ENCODE results near the gene FGF11.

FGF11 gene

DNA sequence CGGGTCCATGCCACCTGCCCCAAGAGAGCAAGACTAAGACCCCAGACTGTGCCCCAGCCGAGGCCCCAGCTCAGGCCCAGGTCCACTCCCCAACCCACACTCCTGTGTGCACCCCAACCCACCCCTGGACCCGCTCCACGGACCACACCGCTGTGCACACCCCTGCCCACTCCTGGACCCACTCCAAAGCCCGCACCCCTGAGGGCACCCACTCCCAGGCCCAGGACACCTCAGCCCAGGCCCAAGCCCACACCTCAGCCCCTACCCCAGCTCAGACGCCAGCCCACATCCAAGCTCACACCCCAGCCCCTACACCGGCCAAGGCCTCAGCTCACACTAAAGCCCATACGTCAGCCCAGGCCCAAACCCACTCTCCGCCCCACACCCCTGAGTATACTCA is 9.6 kb upstream of the FGF11 start:
- in situ Hi-C loops (cut with MboI; ENCODE audit: low sequenced_read_pairs), result no loop called here

DNA sequence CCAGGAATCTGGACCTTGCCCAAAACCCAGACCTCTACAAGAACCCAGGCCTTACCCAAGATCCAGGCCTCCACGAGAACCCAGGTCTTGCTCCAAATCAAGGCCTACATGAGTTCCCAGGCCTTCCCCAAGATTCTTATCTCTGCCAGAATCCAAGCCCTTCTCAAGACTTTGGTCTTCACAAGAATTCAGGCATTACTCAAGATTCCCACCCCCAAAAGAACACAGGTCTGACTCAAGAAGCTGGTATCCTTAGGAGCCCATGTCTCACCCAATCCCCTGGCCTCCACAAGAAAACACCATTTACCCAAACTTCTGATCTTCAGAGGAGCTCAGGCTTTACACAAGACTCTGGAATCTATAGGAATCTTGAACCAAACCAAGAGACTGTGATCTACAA is 8.1 kb upstream of the FGF11 start:
- in situ Hi-C loops (cut with MboI; ENCODE audit: low sequenced_read_pairs), result no loop called here

DNA sequence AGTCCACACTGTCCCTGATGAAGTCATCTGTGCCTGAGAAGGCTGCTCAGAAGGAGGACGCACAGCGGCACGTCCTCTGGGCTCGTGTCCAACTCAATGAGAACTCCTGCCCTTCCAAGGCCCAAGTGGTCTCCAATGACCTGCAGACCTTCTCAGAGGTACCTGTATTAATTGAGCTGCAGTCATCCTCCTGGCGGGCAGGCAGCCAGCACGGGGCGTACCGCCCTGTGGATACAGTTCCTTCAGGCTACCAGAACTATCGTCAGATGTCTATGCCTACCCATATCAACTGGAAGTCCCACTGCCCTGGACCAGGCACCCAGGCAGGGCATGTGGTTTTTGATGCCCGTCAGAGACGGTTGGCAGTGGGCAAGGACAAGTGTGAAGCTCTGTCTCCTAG is 7.0 kb upstream of the FGF11 start:
- in situ Hi-C loops (cut with MboI; ENCODE audit: low sequenced_read_pairs), result no loop called here

DNA sequence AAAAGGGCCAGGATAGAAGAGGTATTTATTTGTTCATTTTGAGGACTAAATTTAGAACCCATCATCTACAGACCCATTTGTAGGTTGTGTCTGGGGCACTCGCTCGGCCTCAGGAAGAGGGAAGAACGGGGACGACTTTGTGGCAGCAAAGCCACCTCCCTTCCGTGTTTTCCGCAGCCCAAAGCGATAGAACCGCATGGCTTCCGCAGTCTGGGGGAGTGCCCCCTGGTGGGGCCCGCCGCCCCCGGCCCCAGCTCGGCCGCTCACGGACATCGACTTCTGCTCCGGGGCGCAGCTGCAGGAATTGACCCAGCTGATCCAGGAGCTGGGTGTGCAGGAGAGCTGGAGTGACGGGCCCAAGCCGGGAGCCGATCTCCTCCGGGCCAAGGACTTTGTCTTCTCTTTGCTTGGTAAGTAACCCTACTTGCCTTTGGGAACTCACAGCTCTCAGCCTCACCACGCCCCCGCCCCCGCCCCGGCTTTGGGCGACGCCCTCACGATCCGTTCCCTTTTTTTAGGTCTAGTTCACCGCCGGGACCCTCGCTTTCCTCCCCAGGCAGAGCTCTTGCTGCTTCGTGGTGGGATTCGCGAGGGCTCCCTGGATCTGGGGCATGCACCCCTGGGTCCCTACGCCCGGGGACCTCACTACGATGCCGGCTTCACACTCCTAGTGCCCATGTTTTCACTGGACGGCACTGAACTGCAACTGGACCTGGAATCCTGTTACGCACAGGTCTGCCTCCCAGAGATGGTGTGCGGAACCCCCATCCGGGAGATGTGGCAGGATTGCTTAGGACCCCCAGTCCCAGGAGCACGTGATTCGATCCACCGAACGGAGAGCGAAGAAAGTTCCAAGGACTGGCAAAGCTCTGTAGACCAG is 3.4 kb upstream of the FGF11 start:
- in situ Hi-C loops (cut with MboI; ENCODE audit: low sequenced_read_pairs), result no loop called here

DNA sequence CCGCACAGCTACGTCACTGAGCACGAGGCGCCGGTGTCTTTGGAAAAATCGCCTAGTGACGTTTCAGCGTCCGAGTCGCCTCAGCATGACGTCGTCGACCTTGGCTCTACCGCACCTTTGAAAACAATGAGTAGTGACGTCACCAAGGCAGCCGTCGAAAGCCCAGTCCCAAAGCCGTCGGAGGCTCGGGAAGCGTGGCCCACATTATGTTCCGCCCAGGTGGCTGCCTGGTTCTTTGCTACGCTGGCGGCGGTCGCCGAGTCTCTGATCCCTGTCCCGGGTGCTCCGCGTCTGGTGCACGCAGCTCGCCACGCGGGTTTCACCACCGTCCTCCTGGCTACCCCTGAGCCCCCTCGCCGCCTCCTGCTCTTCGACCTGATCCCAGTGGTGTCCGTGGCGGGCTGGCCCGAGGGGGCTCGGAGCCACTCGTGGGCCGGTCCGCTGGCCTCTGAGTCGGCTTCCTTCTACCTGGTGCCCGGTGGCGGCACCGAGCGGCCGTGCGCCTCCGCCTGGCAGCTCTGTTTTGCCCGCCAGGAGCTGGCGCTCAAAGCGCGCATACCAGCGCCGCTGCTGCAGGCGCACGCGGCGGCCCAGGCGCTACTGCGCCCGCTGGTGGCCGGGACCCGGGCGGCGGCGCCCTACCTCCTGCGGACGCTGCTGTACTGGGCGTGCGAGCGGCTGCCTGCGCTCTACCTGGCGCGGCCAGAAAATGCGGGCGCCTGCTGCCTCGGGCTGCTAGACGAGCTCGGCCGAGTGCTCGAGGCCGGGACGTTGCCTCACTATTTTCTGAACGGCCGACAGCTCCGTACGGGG is 2.5 kb upstream of the FGF11 start:
- in situ Hi-C loops (cut with MboI; ENCODE audit: low sequenced_read_pairs), result no loop called here

DNA sequence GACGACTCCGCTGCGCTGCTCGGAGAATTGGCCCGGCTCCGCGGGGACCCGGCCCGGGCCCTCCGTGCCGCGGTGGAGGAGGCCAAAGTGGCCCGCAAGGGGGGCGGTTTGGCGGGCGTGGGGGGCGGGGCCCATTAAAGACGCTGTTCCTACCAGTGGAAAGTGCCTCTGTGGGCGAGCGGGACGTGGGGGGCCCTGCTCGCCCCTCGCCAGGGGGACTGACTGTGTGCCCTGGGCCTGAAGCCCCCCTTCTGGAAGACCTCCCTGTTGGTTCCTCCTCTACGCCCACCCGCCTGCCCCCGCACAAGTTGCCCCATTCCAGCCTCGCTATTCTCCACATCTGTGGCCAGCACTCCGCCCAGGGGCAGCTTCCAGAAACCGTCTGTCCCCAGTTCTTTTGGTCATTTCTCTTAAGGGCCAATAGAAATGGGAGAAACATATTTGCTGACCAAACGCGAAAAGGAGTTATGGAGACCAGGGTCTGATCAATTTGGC is 1.9 kb upstream of the FGF11 start:
- in situ Hi-C loops (cut with MboI; ENCODE audit: low sequenced_read_pairs), result no loop called here

DNA sequence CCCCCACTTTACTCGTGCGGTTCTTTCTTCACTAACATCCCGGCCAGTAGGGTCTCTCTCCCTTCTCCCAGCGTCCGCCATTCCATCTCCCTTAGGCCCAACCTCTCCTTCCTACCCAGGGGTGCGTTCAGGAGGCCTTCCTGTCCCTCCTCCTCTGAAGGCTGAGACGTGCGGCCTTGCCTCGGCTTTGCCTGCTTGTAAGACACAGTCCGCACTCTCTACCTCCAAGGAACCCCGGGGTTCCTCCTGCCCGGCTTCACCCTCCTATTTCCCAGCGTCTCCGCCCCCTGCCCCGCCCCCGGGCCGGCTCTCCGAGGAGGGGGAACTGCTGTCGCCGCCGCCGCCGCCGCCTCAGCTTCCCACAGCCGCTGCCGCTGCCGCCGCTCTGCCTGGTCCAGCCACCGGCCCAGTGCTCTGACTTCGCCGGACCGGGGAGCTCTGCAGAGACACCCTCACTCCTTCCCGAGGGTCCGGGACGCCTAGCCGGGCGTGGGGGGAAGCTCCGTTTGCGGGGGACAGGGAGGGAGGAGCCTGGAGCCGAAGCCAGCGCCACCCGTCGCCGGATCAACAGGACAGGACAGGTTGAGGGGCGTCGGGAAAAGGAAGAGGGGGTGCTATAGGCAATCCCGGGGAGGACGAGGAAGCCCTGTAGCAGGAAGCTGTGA is 1.2 kb upstream of the FGF11 start:
- in situ Hi-C loops (cut with MboI; ENCODE audit: low sequenced_read_pairs), result no loop called here

DNA sequence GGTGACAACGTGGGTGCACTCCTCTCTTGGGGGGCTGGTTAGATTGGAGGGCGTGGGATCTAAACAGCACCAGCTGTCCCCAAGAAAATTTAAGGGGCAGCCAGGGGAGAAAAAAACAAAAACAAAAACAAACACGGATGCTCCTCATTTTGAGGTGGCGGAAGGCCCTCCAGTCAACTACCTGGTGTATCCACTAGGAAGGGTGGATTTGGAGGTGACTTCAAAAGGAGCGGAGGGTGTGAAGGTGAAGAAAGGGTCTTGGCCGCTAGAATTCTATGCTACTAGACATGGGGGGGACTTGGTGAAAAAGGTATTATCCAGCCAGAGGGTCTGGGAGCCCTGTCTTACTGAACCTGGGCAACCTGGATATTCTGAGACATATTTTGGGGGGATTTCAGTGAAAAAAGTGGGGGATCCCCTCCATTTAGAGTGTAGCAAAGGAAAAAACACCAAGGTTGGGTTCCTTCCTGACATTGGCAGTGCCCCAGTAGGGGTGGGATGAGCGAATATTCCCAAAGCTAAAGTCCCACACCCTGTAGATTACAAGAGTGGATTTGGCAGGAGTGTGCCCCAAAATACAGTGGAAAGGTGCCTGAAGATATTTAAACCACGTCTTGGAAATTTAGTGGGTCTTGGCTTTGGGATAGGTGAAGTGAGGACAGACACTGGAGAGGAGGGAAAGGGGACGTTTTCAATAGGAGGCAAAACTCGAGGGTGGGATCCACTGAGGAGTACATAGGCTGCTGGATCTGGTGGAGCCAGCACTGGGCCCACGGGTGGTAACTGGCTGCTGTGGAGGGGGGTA is 454 bp upstream of the FGF11 start:
- in situ Hi-C loops (cut with MboI; ENCODE audit: low sequenced_read_pairs), result no loop called here

DNA sequence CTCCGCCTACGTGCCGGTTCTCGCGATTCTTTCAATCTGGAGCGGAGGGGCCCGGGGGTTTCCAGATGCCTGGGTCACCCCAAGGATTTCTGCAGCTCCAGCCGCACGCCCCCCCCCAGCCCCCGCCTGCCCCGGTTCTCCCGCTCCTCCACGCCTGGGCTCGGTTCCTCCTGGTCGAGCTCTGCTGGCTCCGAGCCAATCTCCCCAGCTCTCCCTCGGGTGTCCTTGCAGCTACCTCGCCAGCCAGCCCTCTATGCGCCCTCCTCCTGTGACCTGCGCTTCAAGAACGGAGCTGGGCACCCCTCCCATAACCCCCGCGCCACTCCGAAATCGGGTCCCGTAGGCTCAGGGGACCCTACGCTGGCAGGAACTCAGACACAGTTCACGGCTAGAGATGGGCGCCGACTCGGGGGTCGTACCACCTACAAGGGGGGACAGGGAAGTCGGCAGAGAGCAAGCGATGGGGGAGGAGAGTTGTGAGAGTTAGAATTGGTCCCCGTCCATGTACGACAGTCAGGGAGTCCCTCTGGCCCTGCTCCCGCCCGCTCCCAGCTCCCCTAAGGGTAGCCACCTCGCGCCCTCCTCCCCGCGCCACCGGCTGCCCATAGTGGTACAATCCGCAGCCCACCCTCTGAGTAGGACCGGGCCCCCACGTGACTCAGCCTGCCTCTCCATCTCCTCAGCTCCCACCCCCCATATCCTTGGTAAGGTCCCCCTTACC is 961 bp downstream of the FGF11 start:
- in situ Hi-C loops (cut with MboI; ENCODE audit: low sequenced_read_pairs), result no loop called here

DNA sequence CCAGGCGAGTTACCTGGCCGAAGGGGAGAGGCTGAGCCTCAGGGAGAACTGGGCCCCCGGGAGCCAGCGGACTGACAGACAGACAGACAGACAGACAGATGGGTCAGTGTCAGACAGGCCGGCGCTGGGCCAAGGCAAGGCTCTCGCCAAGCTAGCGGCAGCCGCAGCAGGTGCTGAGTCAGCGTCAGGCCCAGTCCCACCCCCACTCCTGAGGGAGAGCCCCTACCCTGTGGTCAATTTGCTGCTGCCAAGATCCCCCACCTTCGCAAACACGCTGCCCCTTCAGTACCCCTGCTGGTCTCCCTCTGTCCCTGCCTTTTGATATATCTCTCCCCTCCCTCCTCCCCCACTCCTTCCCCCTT is 1.5 kb downstream of the FGF11 start:
- in situ Hi-C loops (cut with MboI; ENCODE audit: low sequenced_read_pairs), result no loop called here

DNA sequence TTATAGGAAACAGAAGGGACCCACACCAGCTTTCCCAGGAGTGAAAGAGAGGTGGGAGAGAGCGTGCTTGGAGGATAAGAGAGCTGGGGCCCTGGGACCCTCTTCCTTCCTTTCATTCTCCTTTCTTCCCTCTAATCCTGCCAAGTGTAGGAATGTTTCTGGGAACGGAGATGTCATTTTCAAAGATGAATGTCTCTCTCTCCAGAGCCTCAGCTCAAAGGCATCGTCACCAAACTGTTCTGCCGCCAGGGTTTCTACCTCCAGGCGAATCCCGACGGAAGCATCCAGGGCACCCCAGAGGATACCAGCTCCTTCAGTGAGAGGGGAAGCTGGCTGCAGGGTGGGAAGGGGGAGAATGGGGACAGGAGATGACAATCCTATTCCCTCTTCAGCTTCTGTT is 2.0 kb downstream of the FGF11 start:
- in situ Hi-C loops (cut with MboI; ENCODE audit: low sequenced_read_pairs), result no loop called here

DNA sequence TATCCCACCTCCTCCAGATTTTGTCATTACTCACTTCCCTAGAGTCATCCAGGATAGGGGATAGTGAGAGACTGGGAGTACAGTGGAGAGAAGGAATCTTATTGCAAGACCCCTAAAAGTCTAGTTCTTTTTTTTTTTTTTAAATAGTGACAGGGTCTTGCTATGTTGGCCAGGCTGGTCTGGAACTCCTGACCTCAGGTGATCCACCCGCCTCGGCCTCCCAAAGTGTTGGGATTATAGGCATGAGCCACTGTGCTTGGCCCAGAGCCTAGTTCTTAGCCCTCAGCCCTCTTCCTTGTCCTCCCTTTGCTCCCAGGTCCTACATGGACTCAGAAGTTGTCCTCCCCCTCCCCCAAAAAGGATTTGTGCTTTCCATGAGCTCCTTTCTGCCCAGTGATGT is 2.8 kb downstream of the FGF11 start:
- in situ Hi-C loops (cut with MboI; ENCODE audit: low sequenced_read_pairs), result no loop called here

DNA sequence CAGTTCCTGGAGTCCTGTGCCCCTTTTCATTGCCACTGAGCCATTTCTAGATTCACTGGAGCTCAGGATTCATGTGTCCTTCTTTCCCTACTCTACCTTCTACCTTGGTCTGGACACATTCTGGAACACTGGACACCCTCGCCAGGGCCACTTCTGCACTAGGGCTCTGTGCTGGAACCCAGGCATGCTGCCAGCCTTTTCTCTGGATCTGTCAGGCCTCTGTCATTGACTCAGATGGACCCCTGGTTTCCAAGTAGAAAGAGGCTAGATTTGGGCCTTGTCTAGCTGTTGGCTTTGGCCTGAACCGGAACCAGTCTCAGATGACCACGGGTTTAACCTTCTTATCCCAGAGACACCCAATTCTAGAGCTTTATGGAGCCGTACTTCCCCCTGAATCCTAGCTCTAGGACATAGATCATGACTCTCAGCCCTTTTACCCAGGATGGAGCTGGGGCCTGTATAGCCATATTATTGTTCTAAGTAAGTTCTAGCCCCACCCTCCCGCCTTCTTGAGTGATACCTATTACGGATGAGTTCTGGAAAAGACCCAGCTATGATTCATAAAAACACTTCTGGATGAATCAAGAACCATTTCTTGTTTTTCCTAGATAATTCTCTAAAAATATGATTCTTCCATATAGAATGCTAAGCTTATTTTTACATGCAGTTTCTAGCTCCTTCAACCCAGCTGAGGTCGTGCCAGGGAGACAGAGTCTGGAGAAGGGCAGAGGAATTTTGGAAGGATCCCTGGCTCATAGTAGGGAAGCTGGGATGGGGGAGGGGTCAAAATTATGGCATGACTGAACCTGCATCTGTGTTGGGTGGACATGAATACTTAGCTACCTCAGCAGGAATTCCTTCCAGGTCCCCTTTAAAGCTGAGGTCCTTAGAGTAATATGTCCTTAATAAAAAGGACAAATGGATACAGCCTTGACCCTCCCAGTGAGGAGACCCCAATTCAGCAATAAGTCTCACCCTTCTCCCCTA is 4.5 kb downstream of the FGF11 start:
- in situ Hi-C loops (cut with MboI; ENCODE audit: low sequenced_read_pairs), result no loop called here

DNA sequence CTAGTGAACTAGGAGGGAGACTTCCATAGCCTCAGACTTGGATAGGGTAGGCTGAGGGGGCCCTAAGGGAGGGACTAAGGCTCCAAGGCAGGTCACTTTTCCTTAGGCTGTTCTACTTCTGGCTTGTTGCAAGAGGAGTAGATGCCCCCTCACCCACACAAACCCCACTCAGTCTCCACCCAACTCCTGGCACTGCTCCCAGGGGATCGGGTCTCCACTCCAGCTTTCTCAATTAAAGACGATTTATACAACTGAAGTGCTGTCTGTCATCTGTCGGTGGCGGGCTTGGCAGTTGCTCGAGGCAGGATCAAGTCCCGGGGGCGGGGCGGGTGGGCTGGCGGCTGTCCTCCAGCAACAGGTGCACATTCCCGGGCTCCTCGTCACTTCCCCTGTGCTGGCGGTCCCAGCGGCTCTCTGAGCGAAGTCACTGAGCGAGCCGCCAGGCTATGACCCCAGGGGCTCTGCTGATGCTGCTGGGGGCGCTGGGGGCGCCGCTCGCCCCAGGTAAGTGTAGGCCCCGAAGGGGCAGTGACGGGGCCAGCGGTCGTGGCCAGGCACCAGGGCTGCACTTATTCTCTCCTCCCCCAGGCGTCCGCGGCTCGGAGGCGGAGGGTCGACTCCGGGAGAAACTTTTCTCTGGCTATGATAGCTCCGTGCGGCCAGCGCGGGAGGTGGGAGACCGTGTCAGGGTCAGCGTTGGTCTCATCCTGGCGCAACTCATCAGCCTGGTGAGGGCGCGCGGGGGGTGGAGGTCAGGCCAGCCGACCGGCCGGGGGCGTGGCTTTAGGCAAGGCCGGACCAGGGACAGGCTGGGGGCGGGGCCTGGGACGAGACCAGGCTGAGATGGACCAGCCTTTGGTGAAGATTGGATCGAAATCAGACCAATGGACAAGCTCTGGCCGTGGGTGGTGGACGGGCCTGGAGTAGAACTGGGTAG is 5.6 kb downstream of the FGF11 start, which contains the start of gene CHRNB1:
CHRNB1 (plus strand) TSS at position 380 of the 937 bp plus-strand sequence; CDS start at position 447, 67 bp downstream.
- in situ Hi-C loops (cut with MboI; ENCODE audit: low sequenced_read_pairs), result no loop called here

DNA sequence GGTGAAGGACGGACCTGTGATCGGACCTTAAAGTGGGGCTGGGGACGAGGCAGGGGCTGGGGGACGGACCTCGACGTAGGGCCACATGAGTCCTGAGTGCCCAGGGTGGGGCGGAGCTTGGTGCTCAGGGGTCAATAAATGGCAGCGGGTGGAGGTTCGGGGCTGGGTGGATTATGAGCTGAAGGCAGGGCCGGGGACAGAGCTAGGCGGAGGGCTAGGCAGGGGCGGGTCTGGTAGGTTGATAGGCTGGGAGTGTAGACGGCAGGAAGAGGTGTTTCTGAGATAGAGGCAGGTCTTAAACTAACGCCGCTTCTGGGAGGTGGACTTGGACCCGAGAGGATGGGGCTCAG is 6.3 kb downstream of the FGF11 start:
- in situ Hi-C loops (cut with MboI; ENCODE audit: low sequenced_read_pairs), result no loop called here

DNA sequence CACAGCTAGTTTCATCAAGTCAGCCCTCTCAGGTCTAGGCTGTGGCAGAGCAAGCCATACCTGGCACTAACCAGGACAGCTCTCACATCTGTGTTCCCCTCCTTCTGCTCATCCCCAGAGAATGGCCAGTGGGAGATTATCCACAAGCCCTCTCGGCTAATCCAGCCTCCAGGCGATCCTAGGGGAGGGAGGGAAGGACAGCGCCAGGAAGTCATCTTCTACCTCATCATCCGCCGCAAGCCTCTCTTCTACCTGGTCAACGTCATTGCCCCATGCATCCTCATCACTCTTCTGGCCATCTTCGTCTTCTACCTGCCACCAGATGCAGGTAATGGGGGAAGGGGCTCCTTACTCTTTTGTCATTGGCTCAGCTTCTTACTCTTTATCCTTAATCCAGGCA is 9.1 kb downstream of the FGF11 start:
- in situ Hi-C loops (cut with MboI; ENCODE audit: low sequenced_read_pairs), result no loop called here

DNA sequence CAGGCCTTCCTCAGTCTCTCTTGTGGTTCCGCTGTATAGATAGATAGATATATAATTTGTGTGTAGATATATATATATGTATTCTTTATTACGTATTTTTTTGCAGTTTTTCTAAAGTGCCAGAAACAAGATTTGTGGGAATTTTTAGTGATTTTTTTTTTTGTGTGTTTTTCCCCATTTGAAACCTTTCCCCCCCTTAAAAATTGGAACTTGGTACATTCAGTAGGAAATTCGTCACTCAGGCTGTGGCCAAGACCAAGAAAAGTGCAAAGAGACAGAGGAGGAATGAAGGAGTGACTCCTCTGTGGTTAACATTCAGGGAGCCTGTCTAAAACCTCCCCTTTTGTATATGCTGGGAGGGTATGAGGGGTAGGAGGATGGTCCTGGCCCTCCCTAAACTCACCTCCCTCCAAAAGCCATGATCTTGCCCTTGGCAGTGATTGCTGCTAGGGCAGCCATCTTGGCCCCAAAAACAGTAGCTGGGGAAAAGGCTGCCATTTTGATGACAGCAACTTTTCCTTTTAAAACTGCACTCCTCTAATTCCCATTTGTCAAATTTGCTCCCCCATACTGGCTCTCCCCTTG is 20.7 kb downstream of the FGF11 start:
- in situ Hi-C loops (cut with MboI; ENCODE audit: low sequenced_read_pairs), result no loop called here
